Effector memory CD8-positive, alpha-beta T cell (primary cell): ENCODE measurements around the gene CMA1.
A peak's percentile ranks its signal among the peaks of the same experiment; 100 is the strongest.

Experiments used
- ATAC-seq: fragments of 150-1000 bp; cut with Tn5 transposase; replicated peaks from 2 replicates; pipeline ENCODE4 v1.10.0; 2021; ENCODE audit warnings: mild to moderate bottlenecking, moderate library complexity
- DNase-seq, 3 experiments: peaks; one replicate each; pipeline ENCODE4 v3.0.0; 2021
- H3K27ac Mint-ChIP-seq, 2 donors: one replicate each; pipeline ENCODE4 v1.8.0; 2022; ENCODE audit warnings: mild to moderate bottlenecking in 2 of 2, mixed read lengths in 2 of 2, moderate library complexity in 2 of 2
- H3K27me3 Mint-ChIP-seq, 2 donors: one replicate each; pipeline ENCODE4 v1.8.0; 2022; ENCODE audit warnings: mixed read lengths in 2 of 2
- H3K36me3 Mint-ChIP-seq: one replicate; pipeline ENCODE4 v1.8.0; 2022; ENCODE audit warnings: mild to moderate bottlenecking, moderate library complexity, mixed read lengths; ENCODE audit not compliant: insufficient read depth
- H3K4me1 Mint-ChIP-seq, 2 donors: one replicate each; pipeline ENCODE4 v1.8.0; 2022; ENCODE audit warnings: low read depth in 2 of 2, mixed read lengths in 2 of 2
- H3K4me3 Mint-ChIP-seq, 2 donors: one replicate each; pipeline ENCODE4 v1.8.0; 2022; ENCODE audit warnings: mild to moderate bottlenecking in 2 of 2, mixed read lengths in 2 of 2, moderate library complexity in 2 of 2
- H3K9me3 Mint-ChIP-seq, 2 donors: one replicate each; pipeline ENCODE4 v1.8.0; 2022; ENCODE audit warnings: mixed read lengths in 2 of 2

CMA1 gene

DNA sequence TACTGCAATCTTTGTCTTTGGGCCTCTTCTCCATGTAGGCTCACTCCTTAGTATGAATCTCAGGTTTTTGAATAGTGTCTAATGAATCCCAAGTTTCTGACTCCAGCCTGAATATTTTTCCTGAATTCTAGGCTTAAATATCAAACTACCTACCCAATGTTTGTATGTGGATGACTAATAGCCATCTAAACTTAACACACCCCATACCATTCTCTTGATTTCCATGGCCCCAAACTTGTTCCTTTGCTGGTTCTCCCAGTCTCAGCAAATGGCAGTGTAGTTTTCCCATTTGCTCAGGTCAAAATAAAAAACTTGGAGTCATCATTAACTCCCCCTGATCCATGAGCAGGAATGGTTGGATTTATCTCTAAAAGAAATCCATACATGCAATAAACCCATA lies 46.7 kb downstream of the CMA1 start:
- peaks cover 16 to 18% of the 10 kb centered on the region in 2 donors for H3K4me1 Mint-ChIP-seq
- DNase-seq (no peak), ATAC-seq (no peak)
- no peak overlapping the region for H3K4me3 Mint-ChIP-seq
- H3K36me3 Mint-ChIP-seq: peaks cover 3% of the 10 kb centered on the region
- no peaks in the 10 kb centered on the region for H3K9me3 Mint-ChIP-seq
- no peaks in the 10 kb centered on the region for H3K27me3 Mint-ChIP-seq
- H3K27ac Mint-ChIP-seq: no peak overlapping the region

DNA sequence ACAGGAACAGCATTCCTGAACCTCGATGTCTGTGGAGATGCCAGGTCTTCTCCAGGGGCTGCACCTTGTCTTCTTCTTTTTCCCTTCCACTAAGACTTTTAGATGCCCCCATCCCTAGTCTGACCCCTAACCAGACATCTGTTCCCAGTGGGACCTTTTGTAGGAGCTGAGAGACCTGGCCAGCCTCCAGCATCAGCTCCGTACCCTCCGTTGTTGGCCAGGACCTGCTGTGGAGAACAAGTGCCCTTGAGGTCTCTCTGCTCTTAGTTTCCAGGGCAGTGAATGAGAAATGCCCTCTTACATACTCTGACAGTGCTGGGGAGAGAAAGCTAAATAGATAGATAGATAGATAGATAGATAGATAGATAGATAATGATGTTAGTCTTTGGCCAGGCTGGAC lies 48.7 kb downstream of the CMA1 start:
- H3K9me3 Mint-ChIP-seq: no peaks in the 10 kb centered on the region
- H3K27ac Mint-ChIP-seq: no peak overlapping the region
- DNase-seq (no peak), ATAC-seq (no peak)
- H3K4me3 Mint-ChIP-seq: no peak overlapping the region
- H3K27me3 Mint-ChIP-seq: no peaks in the 10 kb centered on the region
- H3K4me1 Mint-ChIP-seq: peaks cover 9% of the 10 kb centered on the region in 2 donors
- peaks cover 3% of the 10 kb centered on the region for H3K36me3 Mint-ChIP-seq

DNA sequence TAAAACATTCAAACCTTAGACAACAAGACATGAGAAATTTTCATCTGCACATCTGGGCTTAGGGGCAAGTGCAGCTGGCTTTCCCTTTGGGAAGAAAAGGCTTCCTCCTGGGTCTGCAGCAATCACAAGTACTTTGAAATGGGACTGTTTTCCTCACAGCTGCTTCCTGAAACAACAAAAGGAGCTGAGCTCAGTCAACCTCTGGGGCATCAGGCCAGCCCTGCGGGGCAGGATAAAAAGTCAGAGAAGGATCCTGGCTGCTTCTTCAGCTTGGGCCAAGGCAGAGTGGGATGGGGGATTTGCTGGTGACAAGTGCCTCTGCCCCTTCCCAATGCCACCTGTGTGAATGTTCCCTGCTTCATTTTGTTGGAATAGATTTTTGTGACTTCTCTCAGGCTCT lies 49.3 kb downstream of the CMA1 start:
- ATAC-seq (no peak), DNase-seq (no peak)
- H3K4me3 Mint-ChIP-seq: no peak overlapping the region
- peaks cover 6 to 7% of the 10 kb centered on the region in 2 donors for H3K4me1 Mint-ChIP-seq
- H3K9me3 Mint-ChIP-seq: no peaks in the 10 kb centered on the region
- H3K36me3 Mint-ChIP-seq: peaks cover 3% of the 10 kb centered on the region
- no peaks in the 10 kb centered on the region for H3K27me3 Mint-ChIP-seq
- H3K27ac Mint-ChIP-seq: no peak overlapping the region

DNA sequence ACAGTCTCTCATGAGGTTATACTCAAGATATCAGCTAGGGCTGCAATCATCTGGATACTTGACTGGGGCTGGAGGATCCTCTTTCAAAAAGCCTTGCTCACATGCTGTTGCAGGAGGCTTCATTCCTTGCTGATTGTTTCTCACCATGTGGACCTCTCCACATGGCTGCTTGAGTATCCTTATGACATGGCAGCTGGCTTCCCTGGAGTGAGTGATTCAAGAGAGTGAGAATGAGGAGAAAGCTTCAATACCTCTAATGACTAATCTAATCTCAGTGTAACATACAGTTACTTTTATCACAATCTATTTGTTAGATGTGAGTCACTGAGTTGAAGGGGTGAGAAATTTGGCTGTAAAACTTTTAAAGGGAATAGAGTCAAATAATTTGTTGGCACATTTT lies 51.1 kb downstream of the CMA1 start:
- DNase-seq (no peak), ATAC-seq (no peak)
- no peak overlapping the region for H3K4me3 Mint-ChIP-seq
- peaks cover 3% of the 10 kb centered on the region for H3K36me3 Mint-ChIP-seq
- no peaks in the 10 kb centered on the region for H3K9me3 Mint-ChIP-seq
- H3K27me3 Mint-ChIP-seq: peaks cover 0 to 6% of the 10 kb centered on the region in 2 donors
- H3K4me1 Mint-ChIP-seq: peaks cover 5% of the 10 kb centered on the region in 2 donors
- H3K27ac Mint-ChIP-seq: peak overlapping the region; percentile 32 to 67
